Smooth muscle cell (in vitro differentiated cells): Measurements from ENCODE around the gene ADAM22. TPM values are rescaled to one million over a fixed set of nuclear protein-coding genes. Genes with fewer than 3 reads are reported as not detected.

Experiments
- DNase-seq: peaks from one replicate; lab custom pipeline; 2025; ENCODE audit not compliant: unreplicated experiment; lab: John Stamatoyannopoulos, UW
- H2AFZ ChIP-seq: fragments of 200-600 bp; sonication (generic); 2 replicates; pipeline ENCODE4 v1.6.0; 2016; ENCODE audit warnings: antibody characterized with exemption, low read depth, mild to moderate bottlenecking
- H3F3A ChIP-seq: fragments of 200-600 bp; sonication (generic); 2 replicates; pipeline ENCODE4 v1.6.0; 2017; ENCODE audit warnings: antibody characterized with exemption, low read depth
- H3K27ac ChIP-seq: fragments of 200-600 bp; sonication (generic); 2 replicates; pipeline ENCODE4 v1.5.1; 2016; ENCODE audit warnings: low read depth, mild to moderate bottlenecking
- H3K27me3 ChIP-seq: fragments of 200-600 bp; sonication (generic); 2 replicates; pipeline ENCODE4 v1.6.1; 2016; ENCODE audit warnings: low read depth, mild to moderate bottlenecking
- H3K36me3 ChIP-seq: fragments of 200-600 bp; sonication (generic); 2 replicates; pipeline ENCODE4 v1.5.1; 2016; ENCODE audit warnings: low read depth
- H3K4me1 ChIP-seq: fragments of 200-600 bp; sonication (generic); 2 replicates; pipeline ENCODE4 v1.5.1; 2016; ENCODE audit warnings: low read depth
- H3K4me2 ChIP-seq: fragments of 200-600 bp; sonication (generic); 2 replicates; pipeline ENCODE4 v1.6.0; 2016; ENCODE audit warnings: mild to moderate bottlenecking
- H3K4me3 ChIP-seq: fragments of 200-600 bp; sonication (generic); 2 replicates; pipeline ENCODE4 v1.5.1; 2016; ENCODE audit warnings: mild to moderate bottlenecking
- H3K79me2 ChIP-seq: fragments of 200-600 bp; sonication (generic); 2 replicates; pipeline ENCODE4 v1.6.0; 2016; ENCODE audit warnings: low read depth, mild to moderate bottlenecking
- H3K9ac ChIP-seq: fragments of 200-600 bp; sonication (generic); 2 replicates; pipeline ENCODE4 v1.6.0; 2016; ENCODE audit warnings: low read depth
- H3K9me3 ChIP-seq: fragments of 200-600 bp; sonication (generic); replicated peaks from 2 replicates; pipeline ENCODE4 v1.5.1; 2016; ENCODE audit warnings: low read depth
- H4K20me1 ChIP-seq: fragments of 200-600 bp; sonication (generic); 2 replicates; pipeline ENCODE4 v1.6.0; 2016; ENCODE audit warnings: low read depth
- CTCF ChIP-seq: fragments of 200-600 bp; sonication (generic); IDR thresholded peaks from 2 replicates; pipeline ENCODE4 v1.5.1; 2017; ENCODE audit warnings: borderline replicate concordance, mild to moderate bottlenecking, antibody characterized with exemption; ENCODE audit not compliant: insufficient read depth, poor library complexity, severe bottlenecking
- WGBS: methylation state at CpG from one replicate; pipeline ENCODE4 v1.1.7; 2016; ENCODE audit warnings: low lambda C conversion rate; 5-methylcytosine and 5-hydroxymethylcytosine counted together
- polyA plus RNA-seq: library from polyadenylated mRNA; unstranded; fragments of >200 nt; fragmentation: Nextera tagmentation; extraction: Ambion mirVana; gene quantifications from 2 replicates; pipeline ENCODE4 v1.2.1, GENCODE V29; 2016
- total RNA-seq: library from RNA; depleted of rRNA; stranded (reverse); fragments of >200 nt; gene quantifications from 2 replicates; pipeline ENCODE4 v1.2.3, GENCODE V29; 2014

ADAM22 gene
- total and polyA plus RNA-seq, 2 experiments from 2014 or later: 0.10 to 0.22 TPM

GRCh38 chr7:88003581-88003980 lies 69.5 kb downstream of the ADAM22 start:
- Histone ChIP-seq H3K9me3 (no peaks in the 10 kb centered on the region), H4K20me1 (no peaks in the 10 kb centered on the region), H3K27me3 (no peaks in the 10 kb centered on the region), H3K4me2 (no peak overlapping the region), H3K27ac (no peak overlapping the region), H3K4me3 (no peak overlapping the region), H3K36me3 (no peaks in the 10 kb centered on the region), H3K9ac (no peak overlapping the region), H2AFZ (no peak overlapping the region), H3F3A (no peaks in the 10 kb centered on the region), H3K4me1 (no peaks in the 10 kb centered on the region), H3K79me2 (no peaks in the 10 kb centered on the region)
- DNase-seq: no peak
- WGBS: 83% methylated on average over 3 of the region's 3 CpGs
- no peak for TF ChIP-seq CTCF

DNA sequence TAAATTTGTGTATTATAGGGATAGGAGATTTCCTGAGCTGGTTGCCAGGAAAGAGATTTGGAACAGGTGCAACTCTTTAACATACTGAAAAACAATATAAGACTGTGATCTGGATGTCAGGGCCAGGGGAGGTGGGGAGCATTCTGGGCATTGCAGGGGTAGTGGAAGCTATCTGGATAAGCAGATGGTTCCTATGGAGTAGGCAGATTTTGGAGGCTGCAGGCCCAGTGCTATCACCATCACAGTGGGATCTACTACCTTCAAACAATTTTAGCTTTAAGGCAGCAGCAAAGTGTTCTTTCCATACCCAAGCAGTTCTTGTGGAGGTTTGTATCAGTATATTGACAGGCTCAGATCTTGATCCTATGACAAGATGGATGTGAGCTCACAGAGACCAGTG lies 71.1 kb downstream of the ADAM22 start:
- no peak for DNase-seq
- TF ChIP-seq CTCF: no peak
- Histone ChIP-seq H3K27ac (no peak overlapping the region), H3K9ac (no peak overlapping the region), H3K36me3 (no peaks in the 10 kb centered on the region), H4K20me1 (no peaks in the 10 kb centered on the region), H3K27me3 (no peaks in the 10 kb centered on the region), H3K9me3 (no peaks in the 10 kb centered on the region), H3K4me3 (no peak overlapping the region), H3K4me2 (no peak overlapping the region), H3F3A (no peaks in the 10 kb centered on the region), H3K4me1 (no peaks in the 10 kb centered on the region), H3K79me2 (no peaks in the 10 kb centered on the region), H2AFZ (no peak overlapping the region)

GRCh38 chr7:88009651-88010050 lies 75.6 kb downstream of the ADAM22 start:
- Histone ChIP-seq H3F3A (no peaks in the 10 kb centered on the region), H3K4me3 (no peak overlapping the region), H4K20me1 (no peaks in the 10 kb centered on the region), H3K4me2 (no peak overlapping the region), H3K36me3 (no peaks in the 10 kb centered on the region), H3K79me2 (no peaks in the 10 kb centered on the region), H2AFZ (no peak overlapping the region), H3K27ac (no peak overlapping the region), H3K9ac (no peak overlapping the region), H3K4me1 (no peaks in the 10 kb centered on the region), H3K27me3 (no peaks in the 10 kb centered on the region), H3K9me3 (no peaks in the 10 kb centered on the region)
- no peak for DNase-seq
- WGBS: 92% methylated on average over 3 of the region's 3 CpGs
- no peak for TF ChIP-seq CTCF

GRCh38 chr7:88012086-88012485 lies 78.0 kb downstream of the ADAM22 start:
- no peak overlapping the region for H3K4me2 ChIP-seq
- no peak for DNase-seq
- H4K20me1 ChIP-seq: no peaks in the 10 kb centered on the region
- H3K36me3 ChIP-seq: no peaks in the 10 kb centered on the region
- no peaks in the 10 kb centered on the region for H3F3A ChIP-seq
- no peak overlapping the region for H3K9ac ChIP-seq
- no peak overlapping the region for H2AFZ ChIP-seq
- no peak overlapping the region for H3K27ac ChIP-seq
- no peaks in the 10 kb centered on the region for H3K79me2 ChIP-seq
- no peaks in the 10 kb centered on the region for H3K4me1 ChIP-seq
- H3K4me3 ChIP-seq: no peak overlapping the region
- no peaks in the 10 kb centered on the region for H3K27me3 ChIP-seq
- H3K9me3 ChIP-seq: no peaks in the 10 kb centered on the region
- TF ChIP-seq CTCF: no peak
